Effector memory CD8-positive, alpha-beta T cell (primary cell): ENCODE data around the gene PPT2.
A peak's percentile ranks its signal among the peaks of the same experiment; 100 is the strongest.
"Not testable (repeated sequence)": the region's sequence is repeated elsewhere in the genome, so short reads cannot be mapped to it uniquely, and the experiment has no call there.

Source experiments
- ATAC-seq: fragments of 150-1000 bp; cut with Tn5 transposase; replicated peaks from 2 replicates; pipeline ENCODE4 v1.10.0; 2021; ENCODE audit warnings: mild to moderate bottlenecking, moderate library complexity
- DNase-seq, 3 experiments: peaks; one replicate each; pipeline ENCODE4 v3.0.0; 2021
- H3K27ac Mint-ChIP-seq, 2 donors: one replicate each; pipeline ENCODE4 v1.8.0; 2022; ENCODE audit warnings: mild to moderate bottlenecking in 2 of 2, mixed read lengths in 2 of 2, moderate library complexity in 2 of 2
- H3K27me3 Mint-ChIP-seq, 2 donors: one replicate each; pipeline ENCODE4 v1.8.0; 2022; ENCODE audit warnings: mixed read lengths in 2 of 2
- H3K36me3 Mint-ChIP-seq: one replicate; pipeline ENCODE4 v1.8.0; 2022; ENCODE audit warnings: mild to moderate bottlenecking, moderate library complexity, mixed read lengths; ENCODE audit not compliant: insufficient read depth
- H3K4me1 Mint-ChIP-seq, 2 donors: one replicate each; pipeline ENCODE4 v1.8.0; 2022; ENCODE audit warnings: low read depth in 2 of 2, mixed read lengths in 2 of 2
- H3K4me3 Mint-ChIP-seq, 2 donors: one replicate each; pipeline ENCODE4 v1.8.0; 2022; ENCODE audit warnings: mild to moderate bottlenecking in 2 of 2, mixed read lengths in 2 of 2, moderate library complexity in 2 of 2
- H3K9me3 Mint-ChIP-seq, 2 donors: one replicate each; pipeline ENCODE4 v1.8.0; 2022; ENCODE audit warnings: mixed read lengths in 2 of 2

PPT2 gene

GRCh38 chr6:32187009-32187709 is 33.2 kb downstream of the PPT2 start:
- H3K4me1 Mint-ChIP-seq = peaks cover 51 to 53% of the 10 kb centered on the region in 2 donors
- ATAC-seq = no peak
- H3K9me3 Mint-ChIP-seq = no peaks in the 10 kb centered on the region
- H3K27me3 Mint-ChIP-seq = no peaks in the 10 kb centered on the region
- DNase-seq = no peak
- H3K36me3 Mint-ChIP-seq = peaks cover 68% of the 10 kb centered on the region
- peak overlapping the region; percentile 95 to 98 for H3K27ac Mint-ChIP-seq
- H3K4me3 Mint-ChIP-seq = peak overlapping the region; percentile 30 to 95

GRCh38 chr6:32187725-32188380 is 33.9 kb downstream of the PPT2 start:
- ATAC-seq, DNase-seq, H3K27me3 Mint-ChIP-seq, H3K9me3 Mint-ChIP-seq: not testable (repeated sequence)
- peak overlapping the region; percentile 95 to 99 for H3K4me3 Mint-ChIP-seq
- peaks cover 65% of the 10 kb centered on the region for H3K36me3 Mint-ChIP-seq
- peak overlapping the region; percentile 96 to 98 for H3K27ac Mint-ChIP-seq
- H3K4me1 Mint-ChIP-seq = peaks cover 54 to 57% of the 10 kb centered on the region in 2 donors

- Mint-ChIP-seq H3K4me1 (peaks cover 57 to 62% of the 10 kb centered on the region in 2 donors), H3K4me3 (peak overlapping the region; percentile 95 to 99), H3K9me3 (no peaks in the 10 kb centered on the region), H3K27me3 (no peaks in the 10 kb centered on the region), H3K36me3 (peaks cover 65% of the 10 kb centered on the region), H3K27ac (peak overlapping the region; percentile 96 to 98)
- DNase-seq (no peak), ATAC-seq (no peak)
These were observed 34.6 kb downstream of the PPT2 start for GRCh38 chr6:32188381-32189068.

- DNase-seq (no peak), ATAC-seq (no peak)
- H3K27me3 Mint-ChIP-seq = no peaks in the 10 kb centered on the region
- peaks cover 61% of the 10 kb centered on the region for H3K36me3 Mint-ChIP-seq
- no peaks in the 10 kb centered on the region for H3K9me3 Mint-ChIP-seq
- peaks cover 61 to 69% of the 10 kb centered on the region in 2 donors for H3K4me1 Mint-ChIP-seq
- peak overlapping the region; percentile 95 to 99 for H3K4me3 Mint-ChIP-seq
- peak overlapping the region; percentile 96 to 98 for H3K27ac Mint-ChIP-seq
These were observed 35.3 kb downstream of the PPT2 start for GRCh38 chr6:32189069-32189741.

- ATAC-seq (no peak), DNase-seq (no peak)
- H3K9me3 Mint-ChIP-seq = no peaks in the 10 kb centered on the region
- peaks cover 57% of the 10 kb centered on the region for H3K36me3 Mint-ChIP-seq
- peak overlapping the region; percentile 95 to 99 for H3K4me3 Mint-ChIP-seq
- H3K27ac Mint-ChIP-seq = peak overlapping the region; percentile 96 to 98
- H3K4me1 Mint-ChIP-seq = peaks cover 64 to 74% of the 10 kb centered on the region in 2 donors
- H3K27me3 Mint-ChIP-seq = no peaks in the 10 kb centered on the region
These were observed 35.8 kb downstream of the PPT2 start for GRCh38 chr6:32189742-32190053.

GRCh38 chr6:32190054-32190851 is 36.3 kb downstream of the PPT2 start, which contains the start of gene PBX2:
TSS of gene PBX2 (minus strand) at chr6:32190202. CDS start at chr6:32189915, 287 bp downstream.
- H3K9me3 Mint-ChIP-seq = no peaks in the 10 kb centered on the region
- no peaks in the 10 kb centered on the region for H3K27me3 Mint-ChIP-seq
- ATAC-seq (peak; percentile 57), DNase-seq (peak; percentile 47 to 62 (median 53))
- peaks cover 54% of the 10 kb centered on the region for H3K36me3 Mint-ChIP-seq
- peak within 1 kb of the TSS; percentile 96 to 98 for H3K27ac Mint-ChIP-seq
- peak within 1 kb of the TSS; percentile 95 to 99 for H3K4me3 Mint-ChIP-seq
- H3K4me1 Mint-ChIP-seq = peaks cover 70 to 80% of the 10 kb centered on the region in 2 donors

- Mint-ChIP-seq H3K36me3 (peaks cover 51% of the 10 kb centered on the region), H3K4me1 (peaks cover 69 to 75% of the 10 kb centered on the region in 2 donors), H3K9me3 (no peaks in the 10 kb centered on the region), H3K27me3 (no peaks in the 10 kb centered on the region), H3K27ac (peak overlapping the region; percentile 96 to 98), H3K4me3 (peak overlapping the region; percentile 95 to 99)
- ATAC-seq (no peak), DNase-seq (no peak)
These were observed 37.2 kb downstream of the PPT2 start for GRCh38 chr6:32190911-32191677.

- Mint-ChIP-seq H3K36me3 (peaks cover 49% of the 10 kb centered on the region), H3K9me3 (no peaks in the 10 kb centered on the region), H3K4me3 (peak overlapping the region; percentile 95 to 99), H3K27me3 (no peaks in the 10 kb centered on the region), H3K27ac (peak overlapping the region; percentile 96 to 98), H3K4me1 (peaks cover 68 to 70% of the 10 kb centered on the region in 2 donors)
- ATAC-seq = no peak
- DNase-seq = no peak
These were observed 38.0 kb downstream of the PPT2 start for GRCh38 chr6:32191696-32192607.

GRCh38 chr6:32192608-32193039 is 38.7 kb downstream of the PPT2 start, which contains the start of gene GPSM3:
TSS of gene GPSM3 (minus strand) at chr6:32192643. CDS start at chr6:32192513, 130 bp downstream.
- DNase-seq (no peak), ATAC-seq (no peak)
- Mint-ChIP-seq H3K4me3 (peak within 1 kb of the TSS; percentile 95 to 99), H3K9me3 (no peaks in the 10 kb centered on the region), H3K27ac (peak within 1 kb of the TSS; percentile 96 to 98), H3K36me3 (peaks cover 43% of the 10 kb centered on the region), H3K27me3 (no peaks in the 10 kb centered on the region), H3K4me1 (peaks cover 64 to 65% of the 10 kb centered on the region in 2 donors)

GRCh38 chr6:32193096-32193495 is 39.2 kb downstream of the PPT2 start:
- peaks cover 43% of the 10 kb centered on the region for H3K36me3 Mint-ChIP-seq
- peaks cover 61 to 63% of the 10 kb centered on the region in 2 donors for H3K4me1 Mint-ChIP-seq

GRCh38 chr6:32194388-32194787 is 40.4 kb downstream of the PPT2 start:
- Mint-ChIP-seq H3K9me3 (no peaks in the 10 kb centered on the region), H3K27ac (peak overlapping the region in 1 of 2 donors; percentile 100), H3K36me3 (peaks cover 36% of the 10 kb centered on the region), H3K27me3 (no peaks in the 10 kb centered on the region), H3K4me1 (peaks cover 50% of the 10 kb centered on the region in 2 donors), H3K4me3 (peak overlapping the region; percentile 97 to 98)
- DNase-seq (no peak), ATAC-seq (no peak)

More at GRCh38 chr6:32193096-32193495, 39.2 kb downstream of the PPT2 start:
- not testable (repeated sequence) for ATAC-seq, DNase-seq, H3K27me3 Mint-ChIP-seq, H3K9me3 Mint-ChIP-seq
- peak overlapping the region; percentile 96 to 98 for H3K27ac Mint-ChIP-seq
- peak overlapping the region; percentile 95 to 99 for H3K4me3 Mint-ChIP-seq
